Thoracic aorta endothelial cell (primary cell): ENCODE results near the gene RSPO1. TPM values are rescaled to one million over a fixed set of nuclear protein-coding genes. Genes with fewer than 3 reads are reported as not detected.

Source experiments
- total RNA-seq: library from RNA; depleted of rRNA; stranded (reverse); fragments of >200 nt; gene quantifications from 2 replicates; pipeline ENCODE4 v1.2.3, GENCODE V29; 2012

RSPO1 gene, protein sequence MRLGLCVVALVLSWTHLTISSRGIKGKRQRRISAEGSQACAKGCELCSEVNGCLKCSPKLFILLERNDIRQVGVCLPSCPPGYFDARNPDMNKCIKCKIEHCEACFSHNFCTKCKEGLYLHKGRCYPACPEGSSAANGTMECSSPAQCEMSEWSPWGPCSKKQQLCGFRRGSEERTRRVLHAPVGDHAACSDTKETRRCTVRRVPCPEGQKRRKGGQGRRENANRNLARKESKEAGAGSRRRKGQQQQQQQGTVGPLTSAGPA
- total RNA-seq, result not detected in 2 replicates

DNA sequence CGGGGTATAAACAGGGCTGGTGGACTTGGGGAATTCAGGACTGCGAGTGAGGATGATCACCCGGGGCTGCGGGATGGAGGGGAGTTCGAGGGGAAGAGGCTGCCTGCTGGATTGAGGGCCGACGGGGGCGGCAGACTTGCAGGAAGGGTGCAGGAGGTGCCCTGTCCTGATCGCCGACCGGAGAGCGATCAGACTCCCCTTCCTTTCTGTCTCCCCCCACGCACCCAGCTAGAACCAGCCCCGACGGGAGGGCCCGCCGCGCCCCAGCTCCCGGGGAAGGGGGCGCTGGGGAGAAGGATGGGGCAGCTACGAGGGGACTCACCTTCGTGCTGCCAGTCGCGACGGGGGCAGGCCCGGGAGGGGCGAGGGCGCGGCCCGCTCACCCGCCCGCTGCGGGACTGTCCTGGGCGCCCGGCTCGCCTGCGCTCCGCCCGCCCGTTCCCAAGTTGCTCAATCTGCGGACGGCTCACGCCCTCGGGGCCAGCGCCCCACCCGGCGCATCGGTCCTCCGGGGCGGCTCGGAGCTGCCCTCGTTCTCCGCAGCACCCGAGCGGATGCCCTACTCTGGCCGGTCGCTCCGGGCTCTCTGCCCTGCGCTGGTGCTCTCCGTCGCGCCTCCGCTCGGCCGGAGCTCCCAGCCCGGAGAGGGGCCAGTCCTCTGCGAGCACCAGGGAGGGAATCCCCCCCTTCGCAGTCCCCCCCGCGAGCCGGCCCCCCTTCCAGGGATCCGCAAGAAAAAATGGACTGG lies at the start of gene RSPO1:
Gene RSPO1 (minus strand): TSS at position 649 of the 748 bp plus-strand sequence. CDS start 5,231 bp downstream, outside the sequence.

DNA sequence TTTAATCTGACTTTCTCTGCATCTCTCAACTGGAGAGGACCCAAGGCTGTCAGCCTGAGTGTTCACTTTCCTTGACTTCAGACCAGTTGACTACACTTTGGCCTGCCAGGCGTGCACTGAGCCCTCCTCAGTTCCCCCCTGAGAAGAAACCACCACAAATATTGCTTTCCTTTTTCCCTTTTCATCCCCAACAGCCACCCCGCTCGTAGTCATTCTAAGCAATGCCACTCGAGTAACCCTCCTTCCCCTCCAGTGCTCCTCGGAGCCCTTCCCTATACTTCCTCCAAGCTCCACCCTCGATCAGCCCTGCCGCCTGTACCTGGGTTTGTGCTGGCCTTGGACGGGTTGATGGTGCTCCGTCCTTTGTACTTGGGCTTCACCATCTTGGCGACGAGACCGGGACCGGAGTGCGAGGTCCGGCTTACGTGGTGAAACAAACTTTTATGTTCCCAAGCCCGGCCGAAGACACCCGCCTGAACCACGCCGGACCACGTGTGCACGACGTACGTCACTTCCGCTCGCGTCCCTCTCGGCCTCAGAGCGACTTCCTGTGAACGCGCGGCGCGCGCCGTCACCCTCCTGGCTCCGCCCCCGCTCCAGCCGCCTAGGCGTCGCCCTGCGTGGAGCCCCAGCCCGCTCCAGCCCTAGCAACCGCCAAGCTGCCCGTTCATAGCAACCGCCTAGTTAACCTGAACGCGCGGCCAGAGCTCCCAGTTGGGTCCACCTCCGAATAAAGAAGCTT lies 39.1 kb downstream of the RSPO1 start, which contains the start of gene GNL2:
Gene GNL2 (minus strand): TSS at position 498 of the 742 bp plus-strand sequence. CDS start 115 bp downstream, at position 383.

Other genes starting within 250 kb of the RSPO1 start
- gene ZC3H12A, start 160.3 kb downstream of the RSPO1 start, total RNA-seq, result 4.1 and 5.2 TPM in 2 replicates
- 69.5 and 76.7 TPM in 2 replicates for gene MEAF6, start 120.1 kb downstream of the RSPO1 start, total RNA-seq
- gene SNIP1, start 80.6 kb downstream of the RSPO1 start, total RNA-seq, result 16.8 and 18.8 TPM in 2 replicates
- gene DNALI1, start 78.0 kb downstream of the RSPO1 start, total RNA-seq, result 2.5 and 2.9 TPM in 2 replicates
- 67.6 and 91.9 TPM in 2 replicates for gene GNL2, start 39.0 kb downstream of the RSPO1 start, total RNA-seq
- gene CDCA8, start 57.6 kb upstream of the RSPO1 start, total RNA-seq, result 21.3 and 31.5 TPM in 2 replicates
- gene EPHA10, start 130.2 kb upstream of the RSPO1 start, total RNA-seq, result not detected in 2 replicates
- gene MANEAL, start 159.0 kb upstream of the RSPO1 start, total RNA-seq, result 0.43 and 0.93 TPM in 2 replicates
- gene C1orf122, start 172.9 kb upstream of the RSPO1 start, total RNA-seq, result 12.9 and 14.0 TPM in 2 replicates
- gene YRDC, start 173.3 kb upstream of the RSPO1 start, total RNA-seq, result 17.8 and 20.2 TPM in 2 replicates
- gene MTF1, start 224.7 kb upstream of the RSPO1 start, total RNA-seq, result 4.5 and 4.7 TPM in 2 replicates